Right renal cortex interstitium (tissue), 3 donors: ENCODE data around the gene ARFIP1. TPM values are rescaled to one million over a fixed set of nuclear protein-coding genes. Genes with fewer than 3 reads are reported as not detected.
"Not testable (repeated sequence)": the region's sequence is repeated elsewhere in the genome, so short reads cannot be mapped to it uniquely, and the experiment has no call there.

Source experiments
- DNase-seq, 3 donors: peaks; one replicate each; pipeline ENCODE4 v3.0.0-alpha.2; 2013; ENCODE audit warnings: low read depth in 3 of 3, low spot score in 2 of 3
- polyA plus RNA-seq, 3 donors: library from polyadenylated mRNA; unstranded; fragments of 120-200 nt; gene quantifications; one replicate each; pipeline ENCODE4 v1.2.1, GENCODE V29; 2013; ENCODE audit not compliant: insufficient read length in 3 of 3

Gene ARFIP1
- polyA plus RNA-seq, 3 donors, result 41.7 to 45.1 (median 43.3) TPM

- DNase-seq, result no peak
Observed at GRCh38 chr4:152886201-152886600, 106.4 kb downstream of the ARFIP1 start.

GRCh38 chr4:152887981-152888380 is 108.2 kb downstream of the ARFIP1 start:
- no peak for DNase-seq

GRCh38 chr4:152892974-152893373 is 113.2 kb downstream of the ARFIP1 start:
- no peak for DNase-seq

- no peak for DNase-seq
Observed at GRCh38 chr4:152894673-152895072, 114.9 kb downstream of the ARFIP1 start.

GRCh38 chr4:152896811-152897210 is 117.1 kb downstream of the ARFIP1 start:
- DNase-seq, result no peak

GRCh38 chr4:152898133-152898532 is 118.4 kb downstream of the ARFIP1 start:
- DNase-seq, result not testable (repeated sequence)

GRCh38 chr4:152898606-152899005 is 118.9 kb downstream of the ARFIP1 start:
- DNase-seq, result no peak

- no peak for DNase-seq
Observed at GRCh38 chr4:152900395-152900794, 120.6 kb downstream of the ARFIP1 start.

- no peak for DNase-seq
Observed at GRCh38 chr4:152901205-152901604, 121.5 kb downstream of the ARFIP1 start.

GRCh38 chr4:152903658-152904057 is 123.9 kb downstream of the ARFIP1 start:
- DNase-seq, result no peak

GRCh38 chr4:152909901-152910300 is 130.1 kb downstream of the ARFIP1 start:
- no peak for DNase-seq

GRCh38 chr4:152910521-152910920 is 130.8 kb downstream of the ARFIP1 start:
- no peak for DNase-seq

- no peak for DNase-seq
Observed at GRCh38 chr4:152917543-152918395, 138.0 kb downstream of the ARFIP1 start.

GRCh38 chr4:152919826-152920225 is 140.1 kb downstream of the ARFIP1 start:
- no peak for DNase-seq

- DNase-seq, result no peak
Observed at GRCh38 chr4:152920768-152921167, 141.0 kb downstream of the ARFIP1 start.

GRCh38 chr4:152921284-152921683 is 141.5 kb downstream of the ARFIP1 start:
- DNase-seq, result no peak

- no peak for DNase-seq
Observed at GRCh38 chr4:152925851-152926250, 146.1 kb downstream of the ARFIP1 start.

GRCh38 chr4:152926959-152927358 is 147.2 kb downstream of the ARFIP1 start:
- DNase-seq, result no peak

- DNase-seq, result no peak
Observed at GRCh38 chr4:152927737-152928136, 148.0 kb downstream of the ARFIP1 start.

- no peak for DNase-seq
Observed at GRCh38 chr4:152928286-152928685, 148.5 kb downstream of the ARFIP1 start.

GRCh38 chr4:152929888-152930287 is 150.1 kb downstream of the ARFIP1 start:
- DNase-seq, result no peak

- DNase-seq, result no peak
Observed at GRCh38 chr4:152935143-152935542, 155.4 kb downstream of the ARFIP1 start.
